HG02623 (cell line): Measurements from ENCODE around the gene ANKRD1.
"Not testable (repeated sequence)": the region's sequence is repeated elsewhere in the genome, so short reads cannot be mapped to it uniquely, and the experiment has no call there.

Source experiments
- ATAC-seq: cut with Tn5 transposase; IDR thresholded peaks from one replicate; pipeline ENCODE4 v1.9.1; 2021; ENCODE audit warnings: moderate library complexity; ENCODE audit not compliant: unreplicated experiment

The ANKRD1 gene

DNA sequence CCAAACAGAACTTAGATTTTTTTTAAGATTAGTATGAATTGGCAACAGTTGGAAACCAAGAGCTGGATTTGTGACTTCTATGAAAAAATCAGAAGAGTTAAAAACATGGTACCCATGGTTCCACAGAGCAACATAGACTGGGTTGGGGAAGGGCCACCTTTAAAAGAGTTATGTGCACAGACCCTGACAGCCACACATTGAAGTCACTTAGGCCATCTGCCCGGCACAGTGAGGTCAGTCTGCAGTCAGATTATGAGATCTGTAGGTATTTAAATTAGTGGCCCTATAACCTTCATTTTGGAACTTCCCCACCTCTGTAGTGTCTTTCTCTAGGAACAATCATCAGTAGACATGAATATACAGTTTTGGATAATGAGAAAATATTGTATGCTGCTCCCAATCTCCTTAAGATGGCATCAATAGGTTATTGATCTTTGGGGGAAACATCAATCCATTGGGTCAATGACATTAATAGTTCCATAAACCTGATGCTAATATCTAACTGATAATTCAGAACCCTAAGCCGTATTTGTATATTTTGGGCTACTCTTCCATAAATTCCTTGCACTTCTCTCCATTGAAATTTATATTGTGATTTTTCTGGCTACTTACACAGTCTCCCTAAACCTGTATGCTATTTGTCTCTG is 7.0 kb downstream of the ANKRD1 start:
- ATAC-seq, result no peak

DNA sequence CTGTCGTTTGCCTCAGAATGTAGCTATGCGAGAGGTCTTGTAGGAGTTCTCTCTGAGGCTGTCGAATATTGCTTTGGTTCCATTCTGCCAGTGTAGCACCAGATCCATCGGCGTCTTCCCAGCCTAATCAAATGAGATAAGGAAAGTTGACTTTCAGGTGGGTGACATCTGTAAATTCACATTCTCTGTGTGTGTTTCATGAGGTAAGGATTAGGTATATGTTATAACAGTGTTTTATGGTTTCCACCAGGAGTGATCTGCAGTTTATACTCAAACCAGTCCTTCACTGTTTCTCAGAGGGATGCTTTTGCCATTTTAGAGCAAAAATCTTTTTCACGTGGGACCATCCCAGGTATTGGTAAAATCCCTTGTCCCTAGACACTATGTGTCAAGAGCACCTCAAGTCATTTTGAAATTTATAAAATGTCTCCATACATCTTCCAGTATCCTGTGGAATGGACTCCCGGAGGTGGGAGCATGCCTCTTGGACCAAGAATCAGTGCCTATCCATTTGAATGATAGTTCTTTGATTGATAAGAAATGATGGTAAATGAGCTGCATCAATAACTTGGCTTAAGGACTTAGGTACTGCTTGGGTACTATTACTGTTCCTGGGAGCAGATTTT is 7.9 kb downstream of the ANKRD1 start:
- no peak for ATAC-seq

DNA sequence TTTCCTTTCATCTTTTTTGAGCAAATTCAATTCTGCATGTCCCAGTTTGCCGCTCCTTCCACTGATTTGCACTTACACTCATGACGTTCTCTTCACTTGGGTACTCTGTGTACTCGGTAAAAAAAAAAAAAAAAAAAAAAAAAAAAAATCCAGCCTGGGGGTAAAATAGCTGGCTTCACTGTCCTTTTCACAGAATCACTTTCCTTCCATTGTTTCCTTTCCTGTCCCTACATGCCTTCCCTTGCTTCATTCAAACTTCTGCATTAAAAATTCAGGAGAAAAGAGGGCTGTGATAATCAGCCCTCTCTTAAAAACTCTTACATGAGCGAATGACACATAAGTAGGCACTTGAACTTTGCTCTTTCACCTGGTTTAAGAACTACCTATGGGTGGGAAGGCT is 8.7 kb downstream of the ANKRD1 start:
- no peak for ATAC-seq

DNA sequence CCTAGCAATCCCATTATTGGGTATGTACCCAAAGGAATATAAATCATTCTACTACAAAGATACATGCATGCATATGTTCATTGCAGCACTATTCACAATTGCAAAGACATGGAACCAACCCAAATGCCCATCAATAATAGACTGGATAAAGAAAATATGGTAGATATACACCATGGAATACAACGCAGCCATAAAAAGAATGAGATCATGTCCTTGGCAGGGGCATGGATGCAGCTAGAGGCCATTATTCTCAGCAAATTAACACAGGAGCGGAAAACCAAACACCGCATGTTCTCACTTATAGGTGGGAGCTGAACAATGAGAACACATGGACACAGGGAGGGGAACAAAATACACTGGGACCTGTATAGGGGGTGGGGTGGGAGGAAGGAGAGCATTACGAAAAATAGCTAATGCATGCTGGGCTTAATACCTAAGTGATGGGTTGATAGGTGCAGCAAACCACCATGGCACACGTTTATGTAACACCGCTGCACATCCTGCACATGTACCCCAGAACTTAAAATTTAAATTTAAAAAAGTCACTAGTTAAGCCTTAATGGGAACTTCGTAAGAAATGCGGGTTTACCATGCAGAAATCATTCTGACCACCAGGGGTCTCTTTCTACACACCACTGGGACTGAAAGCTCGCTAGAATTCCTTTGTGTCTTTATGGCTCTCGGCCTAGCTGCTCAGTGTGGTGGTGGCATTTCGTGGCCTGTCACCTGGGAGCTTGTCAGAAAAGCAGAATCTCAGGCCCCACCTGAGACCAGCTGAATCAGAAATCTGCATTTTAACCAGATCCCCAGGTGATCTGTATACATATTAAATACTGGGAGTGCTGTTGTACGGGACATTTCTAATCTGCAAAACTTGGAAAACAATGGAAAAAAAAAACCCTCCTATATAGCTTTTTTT is 9.5 kb downstream of the ANKRD1 start:
- ATAC-seq, result peak; percentile 85

DNA sequence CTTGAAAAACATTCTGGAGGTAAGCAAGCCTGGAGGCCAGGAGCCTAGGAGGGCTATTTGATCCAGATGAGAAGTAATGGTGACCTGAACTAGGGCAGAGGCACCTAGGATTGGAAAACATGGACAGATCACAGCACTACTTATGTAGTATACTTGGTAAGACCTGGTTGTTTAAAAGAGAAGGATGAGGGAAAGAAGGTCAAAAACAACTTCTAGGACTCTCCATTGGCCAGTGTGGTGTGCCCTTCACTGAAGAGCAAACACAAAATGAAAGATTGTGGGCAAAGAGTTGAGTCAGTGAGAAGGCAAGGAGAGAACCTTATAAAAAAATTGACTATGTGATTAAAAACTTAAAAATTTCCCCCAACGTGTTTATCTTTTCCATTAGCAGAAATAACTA is 14.3 kb downstream of the ANKRD1 start:
- ATAC-seq, result no peak

DNA sequence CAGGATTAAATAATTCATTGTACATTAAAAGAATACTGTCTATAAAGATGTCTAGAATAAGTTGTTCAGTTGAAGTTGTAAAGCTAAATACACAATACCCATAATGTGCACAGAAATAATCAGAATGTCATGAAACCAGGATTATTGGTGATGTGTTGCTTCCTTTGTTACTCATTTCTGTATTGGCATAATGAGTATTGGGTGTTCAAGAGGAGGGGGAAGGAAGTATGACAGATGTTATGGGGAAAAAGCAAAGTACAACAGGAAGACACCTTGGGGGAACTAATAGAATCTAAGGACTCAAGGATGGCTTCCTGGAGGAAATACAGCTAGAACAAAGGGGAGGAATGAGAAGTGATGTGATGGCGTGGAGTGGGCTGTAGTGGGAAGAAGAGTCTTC is 15.0 kb downstream of the ANKRD1 start:
- ATAC-seq, result no peak

DNA sequence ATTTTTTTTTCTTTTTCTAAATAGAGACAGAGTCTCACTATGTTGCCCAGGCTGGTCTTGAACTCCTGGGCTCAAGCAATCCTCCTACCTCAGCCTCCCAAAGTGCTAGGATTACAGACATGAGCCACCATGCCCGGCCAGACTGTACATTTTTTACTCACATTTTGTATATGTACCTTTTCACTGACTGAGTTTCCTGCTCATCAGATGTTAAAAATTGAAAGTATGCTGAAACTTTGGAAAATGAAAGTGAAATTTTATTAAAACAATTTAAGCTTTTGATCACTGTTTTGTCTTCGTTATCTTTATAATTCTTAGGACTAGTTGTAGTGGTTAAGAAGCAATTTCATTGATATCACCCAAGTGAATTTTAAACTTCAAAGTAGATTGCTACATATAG is 24.0 kb downstream of the ANKRD1 start:
- not testable (repeated sequence) for ATAC-seq

DNA sequence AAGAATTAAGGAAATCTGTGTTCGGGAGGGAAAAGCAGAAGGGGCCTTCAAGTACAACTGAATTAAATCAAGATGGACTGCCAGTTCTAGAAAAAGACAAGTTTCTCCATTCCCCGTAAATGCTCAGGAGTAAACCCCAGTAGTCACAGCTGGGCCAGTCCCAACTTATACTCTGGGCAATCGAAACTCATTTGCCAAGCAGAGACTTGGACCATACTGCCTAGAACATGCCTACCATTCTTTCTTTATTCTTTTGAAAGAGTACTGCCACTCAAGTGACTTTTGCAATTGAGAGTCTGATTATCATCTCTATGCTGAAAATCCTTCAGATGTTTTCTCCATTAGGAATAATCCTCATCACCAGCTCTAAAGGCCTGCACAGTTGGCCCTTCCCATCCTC is 27.7 kb downstream of the ANKRD1 start:
- ATAC-seq, result no peak

DNA sequence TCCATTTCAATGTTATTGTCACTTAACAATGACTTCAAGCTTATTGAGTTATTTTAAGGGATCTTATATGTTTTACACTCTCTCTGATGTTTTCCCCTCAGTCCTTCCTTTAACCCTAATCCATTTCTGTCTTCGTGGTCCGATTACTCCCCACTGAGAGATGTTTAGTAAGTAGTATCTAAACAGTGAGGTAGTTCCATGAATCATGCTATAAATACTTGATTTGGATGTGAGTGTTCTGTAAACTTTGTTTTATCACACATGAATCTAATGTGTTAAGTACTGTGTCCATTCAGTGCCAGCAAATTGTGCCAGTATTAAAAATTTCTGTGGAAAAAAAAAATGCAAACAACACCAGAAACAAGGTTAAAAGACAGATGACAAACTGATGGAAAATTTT is 30.5 kb downstream of the ANKRD1 start:
- no peak for ATAC-seq

DNA sequence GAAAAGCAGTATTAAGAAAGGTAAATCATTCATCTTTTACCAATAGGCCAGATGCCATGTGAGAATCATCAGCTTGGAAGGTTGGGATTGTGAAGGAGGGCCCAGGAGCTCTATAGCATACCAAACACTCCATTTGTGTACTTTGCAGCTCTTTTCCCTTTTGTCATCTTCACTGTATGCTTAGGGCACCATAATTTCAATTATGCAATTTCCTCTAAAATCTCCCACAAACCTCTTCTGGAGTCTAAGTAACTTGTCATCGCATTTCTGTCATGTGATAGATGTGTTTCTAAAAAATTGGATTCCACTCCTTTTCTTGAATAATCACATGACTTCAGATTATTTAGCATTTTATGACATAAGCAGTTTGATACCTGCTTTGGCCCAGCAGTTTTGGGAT is 31.3 kb downstream of the ANKRD1 start:
- ATAC-seq, result no peak

DNA sequence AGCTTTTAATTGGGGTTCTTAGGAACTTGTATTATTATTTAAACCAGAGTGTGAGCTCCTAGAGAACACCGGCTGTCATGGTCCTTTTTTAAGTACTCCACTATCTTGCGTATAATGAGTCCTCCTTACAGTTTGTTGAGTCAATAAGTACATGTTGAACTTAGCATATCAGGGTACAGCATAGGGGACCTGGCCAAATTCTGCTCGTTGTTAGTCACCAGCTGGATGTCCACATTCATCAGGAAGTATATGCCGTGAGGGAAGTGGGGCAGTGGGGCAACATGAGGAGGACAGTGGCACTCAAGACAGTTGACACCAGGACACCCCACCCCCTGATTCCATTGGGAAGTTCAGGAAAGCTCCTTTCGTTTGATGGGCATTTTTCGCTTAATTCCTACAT is 32.5 kb downstream of the ANKRD1 start:
- ATAC-seq, result no peak

DNA sequence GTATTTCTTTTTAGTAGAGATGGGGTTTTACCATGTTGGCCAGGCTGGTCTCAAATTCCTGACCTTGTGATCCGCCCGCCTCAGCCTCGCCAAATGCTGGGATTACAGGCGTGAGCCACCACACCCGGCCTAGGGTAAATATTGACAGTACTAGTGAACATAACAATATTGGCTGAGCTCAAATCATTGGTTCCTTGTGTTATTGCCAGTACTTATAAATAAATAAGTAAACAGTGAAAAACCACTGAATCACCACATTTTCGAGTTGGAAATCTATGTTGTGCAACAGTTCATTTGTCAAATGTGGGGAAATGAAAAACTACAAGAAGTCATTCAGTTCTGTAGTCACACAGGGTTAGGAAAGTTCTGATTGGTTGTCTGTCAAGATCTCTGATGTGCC is 33.3 kb downstream of the ANKRD1 start:
- no peak for ATAC-seq

DNA sequence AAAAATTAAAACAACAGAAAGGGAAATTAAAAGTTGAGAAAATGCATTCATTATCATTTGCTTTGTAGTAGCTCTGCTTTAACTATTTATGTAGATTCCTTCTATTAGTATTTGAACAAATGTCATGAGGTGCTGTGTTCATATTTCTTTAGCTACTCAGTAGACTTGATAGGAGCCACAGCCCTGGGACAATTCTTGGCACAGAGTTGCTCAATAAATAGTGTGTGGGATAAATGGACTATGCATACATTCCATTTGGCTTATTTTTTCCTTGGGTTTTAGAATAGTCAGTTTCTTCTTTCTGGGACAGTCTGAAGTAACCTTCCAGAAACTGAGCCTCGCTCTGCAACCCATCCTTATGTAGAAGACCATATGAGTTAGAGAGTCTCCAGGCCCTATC is 35.7 kb downstream of the ANKRD1 start:
- no peak for ATAC-seq

DNA sequence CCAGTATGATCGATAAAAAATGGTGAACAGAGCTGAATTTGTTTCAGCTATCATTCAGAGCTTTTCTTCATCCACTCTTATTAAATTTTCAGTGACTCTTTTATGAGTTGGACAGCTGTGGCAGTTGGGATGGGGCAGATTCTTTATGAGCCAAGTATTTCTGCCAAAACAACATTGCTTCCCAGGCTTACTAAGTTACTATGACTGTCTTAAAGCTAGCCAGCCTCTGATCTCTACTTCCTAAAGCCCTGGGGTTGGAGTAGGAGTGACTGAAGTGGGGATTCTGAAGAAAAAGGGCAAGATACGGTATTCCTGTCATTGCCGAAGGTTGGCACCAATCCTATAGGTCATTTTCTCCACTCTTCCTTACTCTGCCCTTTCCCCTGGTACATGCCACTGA is 36.5 kb downstream of the ANKRD1 start:
- ATAC-seq, result no peak

DNA sequence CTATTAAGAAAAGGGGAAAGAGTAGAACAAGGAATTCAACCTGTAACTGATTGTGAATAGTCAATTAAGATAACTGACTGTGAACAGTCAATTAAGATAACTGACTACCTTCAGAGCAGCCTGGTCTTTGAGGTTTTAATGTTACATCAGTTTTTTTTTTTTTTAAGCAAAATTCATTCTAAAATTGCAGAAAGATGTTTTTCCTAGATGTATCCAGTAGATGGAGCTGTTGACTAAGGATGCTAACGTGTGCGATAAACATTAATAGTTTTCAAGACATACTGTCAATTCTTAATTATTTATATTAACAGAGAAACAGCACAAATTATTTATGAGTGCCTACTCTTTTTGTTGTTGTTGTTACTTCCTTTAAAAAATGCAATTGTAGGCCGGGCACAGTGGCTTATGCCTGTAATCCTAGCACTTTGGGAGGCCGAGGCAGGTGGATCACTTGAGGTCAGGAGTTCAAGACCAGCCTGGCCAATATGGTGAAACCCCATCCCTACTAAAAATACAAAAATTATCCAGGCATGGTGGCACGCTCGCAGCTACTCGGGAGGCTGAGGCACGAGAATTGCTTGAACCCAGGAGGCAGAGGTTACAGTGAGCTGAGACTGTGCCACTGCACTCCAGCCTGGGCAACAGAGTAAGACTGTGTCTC is 40.7 kb downstream of the ANKRD1 start:
- ATAC-seq, result not testable (repeated sequence)

DNA sequence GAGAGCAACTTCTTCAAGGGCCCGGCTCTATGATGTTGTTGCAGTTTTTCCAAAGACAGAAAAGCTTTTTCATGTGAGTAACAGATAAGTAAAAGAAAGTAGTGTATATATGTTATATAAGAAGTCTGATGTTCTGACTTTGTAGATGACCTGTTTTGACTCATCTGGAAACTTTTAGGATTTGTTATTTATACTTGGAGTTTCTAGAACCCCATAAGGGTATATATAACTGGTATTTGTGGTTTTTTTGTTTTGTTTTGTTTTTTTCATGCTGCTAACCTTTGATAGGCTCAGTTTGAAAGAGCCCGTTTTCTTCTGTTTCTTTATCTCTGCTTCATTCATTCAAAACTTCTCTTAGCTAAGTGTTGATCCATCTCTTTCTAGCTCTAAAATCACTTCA is 41.8 kb downstream of the ANKRD1 start:
- ATAC-seq, result no peak

DNA sequence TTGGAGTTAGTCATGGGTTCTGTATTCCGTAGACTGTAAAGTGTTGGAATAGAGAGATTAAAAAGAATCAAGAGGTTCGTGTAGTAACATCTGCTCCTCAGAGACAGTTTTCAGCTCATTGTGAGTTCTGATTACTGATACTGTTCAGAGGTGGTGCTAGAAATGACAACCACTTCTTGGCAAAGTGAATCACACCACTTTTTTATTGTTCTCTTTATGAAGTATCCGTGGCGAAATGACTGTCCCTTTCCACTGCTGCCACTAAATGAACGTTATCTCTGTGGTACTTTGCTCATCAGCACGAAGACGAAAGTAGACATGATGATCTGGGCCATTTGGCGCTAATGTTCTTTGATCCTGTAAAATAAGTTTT is 48.3 kb downstream of the ANKRD1 start:
- ATAC-seq, result no peak

DNA sequence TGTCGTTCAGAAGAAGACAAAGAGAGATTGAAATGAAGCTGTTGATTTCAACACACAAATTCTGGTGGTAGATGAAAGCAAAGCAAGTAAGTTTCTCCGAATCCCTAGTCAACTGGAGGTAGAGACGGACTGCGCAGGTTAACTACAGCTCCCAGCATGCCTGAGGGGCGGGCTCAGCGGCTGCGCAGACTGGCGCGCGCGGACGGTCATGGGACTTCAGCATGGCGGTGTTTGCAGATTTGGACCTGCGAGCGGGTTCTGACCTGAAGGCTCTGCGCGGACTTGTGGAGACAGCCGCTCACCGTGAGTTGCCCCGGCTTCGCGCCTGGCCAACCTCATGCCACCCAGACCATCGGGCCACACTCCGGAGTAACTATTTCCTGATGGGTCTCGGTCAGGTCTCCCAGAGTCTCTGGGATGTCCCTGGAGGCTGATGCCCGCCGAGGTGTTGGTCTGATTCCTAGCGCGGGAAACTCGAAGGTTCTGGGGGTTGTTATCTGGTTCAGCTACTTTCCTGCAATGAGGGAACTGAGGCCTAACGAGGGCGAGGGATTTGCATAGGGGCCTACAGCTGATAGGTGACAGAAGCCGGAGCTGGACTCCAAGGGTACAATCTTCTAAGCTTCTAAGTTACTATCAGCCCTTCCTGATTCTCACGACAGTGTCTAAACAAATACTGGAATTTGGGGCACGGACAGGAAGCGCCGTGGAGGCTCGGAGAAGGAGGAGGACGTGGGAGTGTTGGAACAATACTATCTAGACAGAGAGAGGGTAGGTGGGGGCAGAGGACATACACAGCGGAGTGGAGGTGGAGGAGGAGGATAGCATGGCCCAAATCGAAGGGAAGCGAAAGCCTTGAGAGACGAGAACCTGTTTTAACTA is 48.9 kb downstream of the ANKRD1 start, which contains the start of gene RPP30:
TSS of gene RPP30 (plus strand) at position 209 of the 882 bp plus-strand sequence. CDS start at position 222, 13 bp downstream.
- peak; percentile 97 for ATAC-seq

DNA sequence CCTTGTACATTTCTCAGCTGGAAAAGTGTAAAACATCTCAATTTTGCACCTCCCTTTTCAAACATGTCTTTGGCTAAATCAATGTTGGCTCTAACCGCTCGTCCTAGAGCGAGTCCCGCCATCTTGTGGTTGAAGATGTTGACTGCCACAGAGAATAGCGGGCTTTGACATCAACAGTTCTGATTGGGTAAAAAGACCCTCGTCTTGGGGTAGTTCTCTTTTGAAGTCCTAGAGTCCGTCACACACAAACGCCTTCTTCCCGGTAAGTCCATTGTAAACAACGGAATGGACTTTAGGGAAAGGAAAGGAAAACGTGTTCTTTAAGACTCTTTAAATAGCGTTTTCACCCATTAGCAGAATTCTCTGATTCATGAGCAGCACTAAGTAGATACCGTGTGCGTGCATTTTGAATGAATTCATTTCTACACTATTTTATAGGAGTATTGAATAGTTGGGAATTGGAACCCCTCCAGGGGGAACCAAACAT is 49.6 kb downstream of the ANKRD1 start:
- peak; percentile 48 for ATAC-seq

DNA sequence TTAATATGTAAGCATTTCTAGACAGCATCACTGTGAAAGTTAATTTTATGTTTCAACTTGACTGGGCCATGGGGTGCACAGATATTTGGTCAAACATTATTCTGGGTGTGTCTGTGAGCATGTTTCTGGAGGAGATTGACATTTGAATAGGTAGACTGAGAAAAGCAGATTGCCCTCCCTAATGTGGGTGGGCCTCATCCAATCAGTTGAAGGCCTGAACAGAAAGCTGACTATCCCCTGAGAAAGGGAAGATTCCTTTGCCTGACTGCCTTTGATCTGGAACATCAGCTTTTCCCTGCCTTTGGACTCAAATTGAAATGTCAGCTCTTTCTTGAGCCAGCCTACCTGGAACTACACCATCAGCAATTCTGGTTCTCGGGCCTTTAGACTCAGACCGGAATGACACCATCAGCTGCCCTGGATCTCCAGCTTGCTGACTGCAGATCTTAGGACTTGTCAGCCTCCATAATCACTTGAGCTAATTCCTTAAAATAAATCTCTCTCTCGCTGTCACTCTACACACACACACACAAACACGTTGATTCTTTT is 54.8 kb downstream of the ANKRD1 start:
- ATAC-seq, result no peak
